Osteocyte (in vitro differentiated cells): ENCODE measurements around the gene UNC119B. TPM values are rescaled to one million over a fixed set of nuclear protein-coding genes. Genes with fewer than 3 reads are reported as not detected.

Experiments
- DNase-seq: peaks from one replicate; pipeline ENCODE4 v3.0.0; 2021; ENCODE audit warnings: mixed read lengths; ENCODE audit not compliant: unreplicated experiment; ENCODE audit errors: extremely low spot score
- H3K27ac Mint-ChIP-seq: one replicate; pipeline ENCODE4 v1.8.0; 2021; ENCODE audit warnings: mild to moderate bottlenecking, mixed read lengths; ENCODE audit not compliant: unreplicated experiment
- H3K27me3 Mint-ChIP-seq: one replicate; pipeline ENCODE4 v1.8.0; 2021; ENCODE audit warnings: mixed read lengths; ENCODE audit not compliant: unreplicated experiment
- H3K36me3 Mint-ChIP-seq: one replicate; pipeline ENCODE4 v1.8.0; 2021; ENCODE audit warnings: mixed read lengths; ENCODE audit not compliant: unreplicated experiment
- H3K4me1 Mint-ChIP-seq: one replicate; pipeline ENCODE4 v1.8.0; 2021; ENCODE audit warnings: mixed read lengths; ENCODE audit not compliant: unreplicated experiment
- H3K4me3 Mint-ChIP-seq: one replicate; pipeline ENCODE4 v1.8.0; 2021; ENCODE audit warnings: mild to moderate bottlenecking, moderate library complexity, mixed read lengths; ENCODE audit not compliant: unreplicated experiment
- H3K9me3 Mint-ChIP-seq: one replicate; pipeline ENCODE4 v1.8.0; 2021; ENCODE audit warnings: mixed read lengths; ENCODE audit not compliant: unreplicated experiment
- total RNA-seq: library from RNA; stranded (reverse); gene quantifications from 2 replicates; pipeline ENCODE4 v1.2.1, GENCODE V29; 2021
- TF ChIP-seq, protein P1 (sequence below): fragments of 200-600 bp; sonication (generic); IDR thresholded peaks from 2 replicates; pipeline ENCODE4 v1.5.0; 2021; ENCODE audit warnings: antibody characterized with exemption, mild to moderate bottlenecking, moderate library complexity

UNC119B gene
- total RNA-seq, 1 donor from 2014 or later = 27.9 TPM

GRCh38 chr12:120766566-120766965 is 56.3 kb downstream of the UNC119B start:
- no peaks in the 10 kb centered on the region for H3K9me3 Mint-ChIP-seq
- H3K27me3 Mint-ChIP-seq = no peaks in the 10 kb centered on the region
- no peak for DNase-seq
- TF ChIP-seq, protein P1, sequence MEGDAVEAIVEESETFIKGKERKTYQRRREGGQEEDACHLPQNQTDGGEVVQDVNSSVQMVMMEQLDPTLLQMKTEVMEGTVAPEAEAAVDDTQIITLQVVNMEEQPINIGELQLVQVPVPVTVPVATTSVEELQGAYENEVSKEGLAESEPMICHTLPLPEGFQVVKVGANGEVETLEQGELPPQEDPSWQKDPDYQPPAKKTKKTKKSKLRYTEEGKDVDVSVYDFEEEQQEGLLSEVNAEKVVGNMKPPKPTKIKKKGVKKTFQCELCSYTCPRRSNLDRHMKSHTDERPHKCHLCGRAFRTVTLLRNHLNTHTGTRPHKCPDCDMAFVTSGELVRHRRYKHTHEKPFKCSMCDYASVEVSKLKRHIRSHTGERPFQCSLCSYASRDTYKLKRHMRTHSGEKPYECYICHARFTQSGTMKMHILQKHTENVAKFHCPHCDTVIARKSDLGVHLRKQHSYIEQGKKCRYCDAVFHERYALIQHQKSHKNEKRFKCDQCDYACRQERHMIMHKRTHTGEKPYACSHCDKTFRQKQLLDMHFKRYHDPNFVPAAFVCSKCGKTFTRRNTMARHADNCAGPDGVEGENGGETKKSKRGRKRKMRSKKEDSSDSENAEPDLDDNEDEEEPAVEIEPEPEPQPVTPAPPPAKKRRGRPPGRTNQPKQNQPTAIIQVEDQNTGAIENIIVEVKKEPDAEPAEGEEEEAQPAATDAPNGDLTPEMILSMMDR = no peak
- H3K27ac Mint-ChIP-seq = no peak overlapping the region
- peaks cover 47% of the 10 kb centered on the region for H3K36me3 Mint-ChIP-seq
- H3K4me1 Mint-ChIP-seq = peaks cover 25% of the 10 kb centered on the region
- no peak overlapping the region for H3K4me3 Mint-ChIP-seq

DNA sequence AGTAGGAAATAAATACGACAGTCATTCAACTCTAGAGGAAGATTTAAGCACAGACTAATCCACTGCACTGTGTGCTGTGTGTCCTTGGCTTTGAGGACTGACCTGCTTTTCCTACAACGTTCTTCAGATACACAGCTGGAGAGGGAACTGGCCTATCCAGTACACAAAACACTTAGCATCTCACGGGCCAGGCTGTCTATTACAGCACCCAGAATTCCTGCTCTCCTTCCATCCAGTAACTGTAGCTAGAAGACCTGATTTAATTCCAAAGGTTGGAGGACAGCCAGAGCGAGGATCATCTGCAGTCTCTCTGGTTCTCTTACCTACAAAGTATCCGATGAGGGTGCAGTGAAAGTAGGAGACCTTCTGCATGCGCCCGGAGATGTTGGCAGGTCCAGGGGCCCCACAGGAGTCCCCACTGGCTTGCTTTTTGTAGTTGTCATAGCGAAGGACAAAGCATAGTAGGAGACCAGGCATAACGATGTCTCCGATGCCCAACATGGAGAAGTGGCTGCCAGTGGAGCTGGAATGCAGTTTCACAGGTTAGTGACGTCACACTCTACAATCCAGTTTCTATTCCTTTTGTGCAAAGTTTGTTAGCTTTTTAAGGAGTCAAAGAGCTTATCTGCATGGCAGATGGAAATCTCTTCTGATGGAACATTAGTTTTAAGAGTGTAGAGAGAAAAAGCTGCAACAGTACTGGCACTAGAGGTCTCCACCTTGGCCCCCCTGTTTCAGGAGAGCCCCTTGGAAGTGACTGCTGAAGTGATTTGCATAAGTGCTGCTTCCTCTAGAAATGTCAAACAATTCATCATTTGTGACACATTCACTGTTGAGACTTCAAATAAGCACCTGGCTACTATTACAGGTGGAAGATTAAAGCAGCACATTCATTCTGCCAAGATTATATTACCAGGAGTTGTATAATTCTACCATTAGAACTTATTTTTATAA is 57.1 kb downstream of the UNC119B start:
- Mint-ChIP-seq H3K9me3 (no peaks in the 10 kb centered on the region), H3K27ac (no peak overlapping the region), H3K4me1 (peaks cover 22% of the 10 kb centered on the region), H3K27me3 (no peaks in the 10 kb centered on the region), H3K4me3 (no peak overlapping the region), H3K36me3 (peaks cover 47% of the 10 kb centered on the region)
- TF ChIP-seq, protein P1 = no peak
- DNase-seq = no peak

DNA sequence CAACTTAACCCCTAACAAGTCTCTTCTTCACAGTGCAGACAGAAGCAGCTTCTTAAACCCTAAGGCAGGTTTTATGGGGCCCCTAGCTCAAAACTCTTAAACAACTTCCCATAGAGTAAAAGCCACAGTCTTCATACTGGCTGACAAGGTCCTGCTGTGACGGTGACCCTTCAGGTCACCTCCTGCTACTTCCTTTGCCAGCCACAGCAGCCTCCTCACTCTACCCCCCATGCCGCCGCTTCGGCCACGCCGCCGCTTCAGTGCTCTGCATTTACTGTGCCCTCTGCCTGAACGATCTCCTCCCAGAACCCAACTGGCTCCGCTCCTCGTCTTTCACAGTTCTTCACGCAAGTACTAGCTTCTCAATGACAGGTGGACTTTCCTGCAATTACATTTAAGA is 60.8 kb downstream of the UNC119B start:
- Mint-ChIP-seq H3K36me3 (peaks cover 34% of the 10 kb centered on the region), H3K9me3 (no peaks in the 10 kb centered on the region), H3K4me3 (no peak overlapping the region), H3K27ac (peak overlapping the region; percentile 38), H3K27me3 (no peaks in the 10 kb centered on the region), H3K4me1 (peaks cover 17% of the 10 kb centered on the region)
- DNase-seq = no peak
- TF ChIP-seq, protein P1 = no peak

Other genes starting within 250 kb of the UNC119B start
- 143 and 151 TPM in 2 replicates for gene SRSF9, start 240.7 kb upstream of the UNC119B start, total RNA-seq
- 324 and 325 TPM in 2 replicates for gene DYNLL1, start 214.3 kb upstream of the UNC119B start, total RNA-seq
- gene COQ5, start 181.3 kb upstream of the UNC119B start, total RNA-seq = 20.4 and 24.0 TPM in 2 replicates
- 139 and 177 TPM in 2 replicates for gene RNF10, start 176.1 kb upstream of the UNC119B start, total RNA-seq
- 36.9 and 42.0 TPM in 2 replicates for gene POP5, start 129.1 kb upstream of the UNC119B start, total RNA-seq
- not detected in 2 replicates for gene CABP1, start 69.8 kb upstream of the UNC119B start, total RNA-seq
- 129 TPM in 2 replicates for gene MLEC, start 23.3 kb upstream of the UNC119B start, total RNA-seq
- gene ACADS, start 15.4 kb downstream of the UNC119B start, total RNA-seq = 4.6 and 4.9 TPM in 2 replicates
- gene SPPL3, start 193.9 kb downstream of the UNC119B start, total RNA-seq = 61.7 and 70.3 TPM in 2 replicates